HG03457 (cell line): ENCODE data around the gene PCNX2.

Experiments used
- ATAC-seq: cut with Tn5 transposase; IDR thresholded peaks from one replicate; pipeline ENCODE4 v1.9.1; 2021; ENCODE audit warnings: moderate number of reproducible peaks; ENCODE audit not compliant: unreplicated experiment

Gene PCNX2

DNA sequence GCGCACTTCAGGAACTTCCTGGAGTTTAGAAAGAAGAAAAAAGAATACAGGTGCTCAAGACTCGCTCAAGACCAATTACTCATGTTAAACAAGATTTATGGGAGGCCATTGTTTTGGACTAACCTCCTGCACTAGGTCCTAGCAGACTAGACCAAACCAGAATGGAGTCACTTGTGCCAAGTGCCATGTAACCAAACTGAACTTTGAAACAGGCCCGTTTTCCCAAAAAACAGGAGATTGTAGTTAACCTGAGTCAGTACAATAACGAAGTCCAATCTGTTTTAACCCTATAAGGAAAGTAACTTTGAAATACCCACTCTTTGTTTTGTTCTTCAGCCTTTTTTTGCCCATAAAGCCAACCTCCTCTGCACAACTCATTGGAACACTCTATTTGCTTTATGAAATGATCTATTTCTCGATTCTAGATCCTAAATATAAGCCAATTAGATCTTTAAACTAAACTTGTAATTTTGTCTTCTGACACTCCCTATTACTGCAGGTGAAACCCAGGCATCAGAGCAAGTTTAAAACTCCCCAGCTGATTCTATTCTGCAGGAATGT, 345.8 kb downstream of the PCNX2 start:
- ATAC-seq = no peak

DNA sequence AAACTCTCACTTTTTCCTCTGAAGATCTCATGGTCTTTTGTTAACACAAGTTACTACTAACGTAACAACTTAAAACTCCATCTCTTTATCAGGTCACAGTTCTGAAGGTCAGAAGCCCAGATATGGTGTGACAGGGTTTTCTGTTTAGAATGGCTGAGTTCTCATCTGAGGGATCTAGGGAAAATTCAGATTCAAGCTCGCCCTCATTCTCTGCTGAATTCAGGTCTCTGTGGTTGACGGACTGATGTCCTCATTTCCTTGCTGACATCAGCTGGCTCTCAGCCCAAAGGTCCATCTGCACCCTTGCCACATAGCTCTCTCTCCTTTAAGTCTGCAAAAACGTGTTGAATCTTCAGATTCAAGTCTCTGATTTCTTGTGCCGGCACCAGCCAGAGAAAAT, 351.2 kb downstream of the PCNX2 start:
- no peak for ATAC-seq

DNA sequence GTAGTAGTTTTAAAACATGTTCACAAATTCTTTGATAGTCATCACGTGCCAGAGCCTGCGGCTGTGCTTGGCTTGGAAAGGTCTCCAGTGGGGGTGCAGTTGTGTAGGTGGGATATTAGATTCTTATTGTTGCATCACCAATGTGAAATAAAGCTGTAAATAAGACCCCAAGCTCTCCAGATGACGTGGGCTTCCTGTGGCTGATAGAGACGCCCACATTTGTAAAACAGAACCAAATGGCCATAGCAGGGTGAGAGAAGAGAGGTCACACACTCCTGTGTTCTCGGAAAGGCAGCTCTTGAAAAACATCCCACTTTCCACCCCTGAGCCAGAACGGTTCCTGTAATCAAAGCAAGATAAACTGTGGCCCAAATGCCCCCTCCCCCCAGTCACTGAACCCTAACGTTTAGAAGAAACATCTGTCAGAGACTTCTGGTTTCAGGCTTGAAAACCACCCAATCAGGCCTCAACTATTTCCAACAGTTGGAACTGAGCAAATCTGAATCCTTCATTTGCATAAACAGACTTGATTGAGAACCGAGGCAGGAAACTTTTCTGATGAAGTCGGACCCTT, 351.8 kb downstream of the PCNX2 start:
- ATAC-seq = no peak

DNA sequence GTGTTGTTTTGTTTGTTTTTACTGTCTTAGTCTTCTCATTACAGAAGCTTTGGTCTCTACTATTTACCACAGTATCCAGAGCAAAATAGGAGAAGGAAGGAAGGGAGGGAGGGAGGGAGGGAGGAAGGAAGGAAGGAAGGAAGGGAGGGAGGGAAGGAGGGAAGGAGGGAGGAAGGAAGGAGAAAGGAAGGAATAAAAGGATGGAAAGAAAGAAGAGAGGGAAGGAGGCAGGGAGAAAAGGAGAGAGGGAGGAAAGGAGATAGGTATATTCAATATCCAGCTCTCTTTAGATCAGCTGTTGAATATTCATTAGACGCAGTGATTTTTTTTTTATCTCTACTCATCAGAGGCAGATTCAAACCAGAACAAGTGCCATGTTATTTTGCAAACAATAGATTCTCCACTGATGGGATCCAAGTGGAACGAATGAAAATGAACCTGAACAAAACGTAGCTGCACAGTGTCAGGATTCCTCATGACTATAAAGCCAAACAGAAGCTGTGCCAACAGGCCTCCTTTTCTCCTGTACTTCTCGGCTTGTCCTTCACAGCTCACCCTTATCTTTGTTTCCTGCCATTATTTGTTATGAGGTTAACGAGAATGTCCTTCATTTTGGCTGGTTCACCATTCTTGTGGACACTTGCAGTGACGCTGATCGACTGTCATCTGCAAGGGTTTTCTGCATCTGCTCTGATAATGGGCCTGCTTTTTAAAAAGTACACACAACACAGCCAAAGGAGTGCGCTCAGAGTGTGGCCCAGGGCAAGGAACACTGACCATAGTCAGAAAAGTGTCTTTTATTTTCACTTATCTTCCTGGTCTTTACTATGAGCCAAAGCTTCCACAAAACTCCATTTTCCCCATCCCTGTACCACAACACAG, 352.9 kb downstream of the PCNX2 start:
- no peak for ATAC-seq

DNA sequence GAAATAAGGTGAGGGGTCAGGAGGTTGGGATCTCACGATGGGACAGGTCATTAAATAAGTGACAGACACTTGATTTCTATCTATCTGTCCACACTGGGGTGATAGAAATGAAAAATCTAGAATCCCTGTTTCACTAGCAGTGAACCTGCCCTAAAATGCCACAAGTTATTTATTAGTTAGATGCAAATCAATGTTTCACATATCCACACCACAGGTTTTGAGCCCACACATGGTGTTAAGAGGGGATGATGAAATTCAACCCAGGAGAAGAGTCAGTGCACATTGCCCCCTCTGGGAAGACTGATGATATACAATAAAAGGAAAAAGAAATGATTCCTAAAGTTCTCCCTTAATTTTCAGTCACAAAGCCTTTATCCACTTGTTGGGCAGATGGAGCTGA, 355.3 kb downstream of the PCNX2 start:
- ATAC-seq = peak; percentile 83

DNA sequence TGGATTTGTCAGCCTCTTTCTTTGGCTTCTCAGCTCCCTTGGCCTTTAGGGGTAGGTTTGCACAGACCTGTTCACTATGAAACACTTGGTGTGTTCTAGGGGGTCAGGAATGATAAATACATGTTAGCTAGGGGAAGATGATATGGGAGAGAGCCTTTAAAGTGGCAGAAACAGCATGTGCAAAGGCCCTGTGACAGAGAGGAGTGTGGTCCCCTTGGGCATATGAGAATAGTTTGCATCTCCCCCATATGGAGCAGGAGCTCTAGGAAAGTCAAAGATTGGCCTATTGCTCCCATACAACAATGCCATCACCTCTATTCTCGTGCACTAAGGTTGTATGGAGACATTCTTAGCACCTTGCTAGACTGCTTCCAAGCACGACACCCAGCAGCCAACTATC, 355.8 kb downstream of the PCNX2 start:
- ATAC-seq = no peak

DNA sequence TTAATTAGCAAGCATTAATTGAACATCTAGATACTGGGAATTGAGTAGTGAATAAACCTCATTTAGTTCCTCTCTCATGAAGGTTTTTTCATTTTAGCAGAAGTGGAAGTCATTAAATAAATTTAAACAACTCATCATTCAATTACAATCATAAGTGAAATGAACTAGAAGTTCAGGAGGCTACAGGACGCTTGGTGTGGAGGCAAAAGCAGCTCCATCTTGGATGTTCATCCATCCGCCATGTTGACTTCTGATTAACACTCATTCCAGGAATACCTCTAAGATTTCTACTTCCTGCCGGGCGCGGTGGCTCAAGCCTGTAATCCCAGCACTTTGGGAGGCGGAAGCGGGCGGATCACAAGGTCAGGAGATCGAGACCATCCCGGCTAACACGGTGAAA, 356.6 kb downstream of the PCNX2 start:
- ATAC-seq = no peak

DNA sequence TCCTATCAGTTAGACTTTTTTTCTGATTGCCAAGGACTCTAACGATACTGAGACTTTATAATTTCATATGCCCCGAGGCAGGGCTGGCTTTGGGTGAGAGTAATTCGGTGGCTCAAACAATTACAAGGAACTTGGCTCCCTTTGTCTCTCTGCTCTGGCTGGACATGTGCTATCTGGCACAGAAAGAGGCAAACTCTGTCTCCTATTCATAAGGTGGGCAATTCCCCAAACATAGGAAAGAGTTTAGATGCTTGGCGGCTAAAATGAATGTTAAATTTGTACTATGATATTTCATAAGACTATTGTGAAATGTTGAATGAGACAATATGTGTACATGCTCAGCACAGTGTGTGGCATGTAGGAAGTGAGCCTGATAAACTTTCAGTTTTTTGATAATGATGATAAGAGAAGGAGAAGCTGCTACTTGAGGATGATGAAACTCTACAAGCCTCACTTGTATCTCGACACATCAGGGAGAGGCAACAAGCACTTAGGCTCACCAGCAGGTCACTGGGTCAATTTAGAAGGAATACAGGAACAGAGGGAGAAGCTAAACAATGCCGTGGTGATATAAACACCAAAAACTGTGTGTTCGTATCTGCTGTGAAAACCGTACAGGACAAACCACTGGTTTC, 357.7 kb downstream of the PCNX2 start:
- no peak for ATAC-seq

DNA sequence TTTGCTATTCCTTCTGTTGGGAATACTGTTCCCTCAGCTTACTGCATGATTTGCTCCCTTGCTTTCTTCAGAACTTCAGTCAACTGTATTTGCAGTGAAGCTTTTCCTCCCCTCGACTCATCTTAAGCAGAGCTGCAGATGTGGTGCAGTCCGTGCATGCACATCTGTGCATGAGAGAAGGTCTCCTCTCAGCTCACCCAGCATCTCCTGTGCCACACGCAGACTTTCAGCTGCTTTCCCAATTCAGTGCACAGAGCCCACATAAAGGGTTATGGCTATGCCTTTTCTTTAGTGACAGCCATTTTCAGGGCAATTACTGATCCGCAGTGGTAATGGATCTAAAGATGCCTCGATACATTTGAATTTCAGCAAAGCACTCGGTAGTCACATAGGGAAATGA, 358.6 kb downstream of the PCNX2 start:
- ATAC-seq = no peak
